ENCODE results near the gene PEX11G. TPM values are rescaled to one million over a fixed set of nuclear protein-coding genes. Genes with fewer than 3 reads are reported as not detected.

PEX11G gene
- total and polyA plus RNA-seq, 2 experiments from 2014 or later = 2.2 TPM

DNA sequence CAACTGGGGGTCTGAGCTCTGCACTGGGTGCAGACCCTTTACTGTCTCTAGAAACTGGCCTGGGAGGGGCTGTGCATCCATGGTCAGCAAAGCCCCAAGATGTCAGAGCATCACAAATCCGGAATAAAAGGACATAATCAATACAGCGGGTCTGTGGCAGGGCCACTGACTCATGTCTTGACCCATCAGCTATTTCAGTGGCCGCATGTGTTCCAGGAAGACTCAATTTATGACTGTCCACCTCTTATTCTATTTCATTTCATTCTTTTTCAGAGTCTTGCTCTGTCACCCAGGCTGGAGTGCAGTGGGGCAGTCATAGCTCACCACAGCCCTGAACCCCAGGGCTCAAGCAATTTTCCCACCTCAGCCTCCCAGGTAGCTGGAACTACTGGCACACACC lies 53.2 kb downstream of the PEX11G start:
- Histone ChIP-seq H3K4me2 (no peak overlapping the region), H2AFZ (no peak overlapping the region), H3F3A (replicated peaks; ENCODE audit: low read depth) (no peaks in the 10 kb centered on the region), H3K4me1 (ENCODE audit: insufficient read depth) (no peaks in the 10 kb centered on the region), H3K27me3 (ENCODE audit: insufficient read depth) (no peaks in the 10 kb centered on the region), H4K20me1 (replicated peaks; ENCODE audit: insufficient read depth) (peaks cover 9% of the 10 kb centered on the region), H3K9me2 (ENCODE audit: insufficient read depth) (no peaks in the 10 kb centered on the region), H3K36me3 (ENCODE audit: insufficient read depth) (no peaks in the 10 kb centered on the region), H3K4me3 (no peak overlapping the region), H3K79me2 (replicated peaks; ENCODE audit: insufficient read depth) (no peaks in the 10 kb centered on the region), H3K27ac (ENCODE audit: low read depth) (no peak overlapping the region)
- Mint-ChIP-seq H3K27me3 (ENCODE audit: insufficient read depth, low read depth, poor library complexity) (peaks cover 6% of the 10 kb centered on the region), H3K4me1 (no peaks in the 10 kb centered on the region), H3K9me3 (no peaks in the 10 kb centered on the region), H3K27ac (no peak overlapping the region), H3K4me3 (no peak overlapping the region), H3K36me3 (ENCODE audit: low read depth) (no peaks in the 10 kb centered on the region)
- TF ChIP-seq EZH2phosphoT487 (IDR thresholded peaks at IDR 0.05; ENCODE audit: unreplicated experiment) (no peak), CREB1 (CRISPR knock-in tag; IDR thresholded peaks at IDR 0.05; ENCODE audit: low read depth) (no peak), ZNF331 (CRISPR knock-in tag; IDR thresholded peaks at IDR 0.05; ENCODE audit: low read depth) (no peak), STAT1 (IDR thresholded peaks at IDR 0.05; ENCODE audit: unreplicated experiment) (no peak), POLR2AphosphoS5 (IDR thresholded peaks at IDR 0.05; ENCODE audit: low read depth) (no peak), ZNF114 (CRISPR knock-in tag; IDR thresholded peaks at IDR 0.05) (no peak), EZH2 (IDR thresholded peaks at IDR 0.05; ENCODE audit: low read depth, unreplicated experiment) (no peak), JUNB (IDR thresholded peaks at IDR 0.05; ENCODE audit: unreplicated experiment) (no peak)
- TF ChIP-seq, protein P1, sequence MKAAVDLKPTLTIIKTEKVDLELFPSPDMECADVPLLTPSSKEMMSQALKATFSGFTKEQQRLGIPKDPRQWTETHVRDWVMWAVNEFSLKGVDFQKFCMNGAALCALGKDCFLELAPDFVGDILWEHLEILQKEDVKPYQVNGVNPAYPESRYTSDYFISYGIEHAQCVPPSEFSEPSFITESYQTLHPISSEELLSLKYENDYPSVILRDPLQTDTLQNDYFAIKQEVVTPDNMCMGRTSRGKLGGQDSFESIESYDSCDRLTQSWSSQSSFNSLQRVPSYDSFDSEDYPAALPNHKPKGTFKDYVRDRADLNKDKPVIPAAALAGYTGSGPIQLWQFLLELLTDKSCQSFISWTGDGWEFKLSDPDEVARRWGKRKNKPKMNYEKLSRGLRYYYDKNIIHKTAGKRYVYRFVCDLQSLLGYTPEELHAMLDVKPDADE (IDR thresholded peaks at IDR 0.05) = no peak
- TF ChIP-seq, protein P2, sequence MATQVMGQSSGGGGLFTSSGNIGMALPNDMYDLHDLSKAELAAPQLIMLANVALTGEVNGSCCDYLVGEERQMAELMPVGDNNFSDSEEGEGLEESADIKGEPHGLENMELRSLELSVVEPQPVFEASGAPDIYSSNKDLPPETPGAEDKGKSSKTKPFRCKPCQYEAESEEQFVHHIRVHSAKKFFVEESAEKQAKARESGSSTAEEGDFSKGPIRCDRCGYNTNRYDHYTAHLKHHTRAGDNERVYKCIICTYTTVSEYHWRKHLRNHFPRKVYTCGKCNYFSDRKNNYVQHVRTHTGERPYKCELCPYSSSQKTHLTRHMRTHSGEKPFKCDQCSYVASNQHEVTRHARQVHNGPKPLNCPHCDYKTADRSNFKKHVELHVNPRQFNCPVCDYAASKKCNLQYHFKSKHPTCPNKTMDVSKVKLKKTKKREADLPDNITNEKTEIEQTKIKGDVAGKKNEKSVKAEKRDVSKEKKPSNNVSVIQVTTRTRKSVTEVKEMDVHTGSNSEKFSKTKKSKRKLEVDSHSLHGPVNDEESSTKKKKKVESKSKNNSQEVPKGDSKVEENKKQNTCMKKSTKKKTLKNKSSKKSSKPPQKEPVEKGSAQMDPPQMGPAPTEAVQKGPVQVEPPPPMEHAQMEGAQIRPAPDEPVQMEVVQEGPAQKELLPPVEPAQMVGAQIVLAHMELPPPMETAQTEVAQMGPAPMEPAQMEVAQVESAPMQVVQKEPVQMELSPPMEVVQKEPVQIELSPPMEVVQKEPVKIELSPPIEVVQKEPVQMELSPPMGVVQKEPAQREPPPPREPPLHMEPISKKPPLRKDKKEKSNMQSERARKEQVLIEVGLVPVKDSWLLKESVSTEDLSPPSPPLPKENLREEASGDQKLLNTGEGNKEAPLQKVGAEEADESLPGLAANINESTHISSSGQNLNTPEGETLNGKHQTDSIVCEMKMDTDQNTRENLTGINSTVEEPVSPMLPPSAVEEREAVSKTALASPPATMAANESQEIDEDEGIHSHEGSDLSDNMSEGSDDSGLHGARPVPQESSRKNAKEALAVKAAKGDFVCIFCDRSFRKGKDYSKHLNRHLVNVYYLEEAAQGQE (IDR thresholded peaks at IDR 0.05; ENCODE audit: unreplicated experiment) = no peak
- TF ChIP-seq, protein P3, sequence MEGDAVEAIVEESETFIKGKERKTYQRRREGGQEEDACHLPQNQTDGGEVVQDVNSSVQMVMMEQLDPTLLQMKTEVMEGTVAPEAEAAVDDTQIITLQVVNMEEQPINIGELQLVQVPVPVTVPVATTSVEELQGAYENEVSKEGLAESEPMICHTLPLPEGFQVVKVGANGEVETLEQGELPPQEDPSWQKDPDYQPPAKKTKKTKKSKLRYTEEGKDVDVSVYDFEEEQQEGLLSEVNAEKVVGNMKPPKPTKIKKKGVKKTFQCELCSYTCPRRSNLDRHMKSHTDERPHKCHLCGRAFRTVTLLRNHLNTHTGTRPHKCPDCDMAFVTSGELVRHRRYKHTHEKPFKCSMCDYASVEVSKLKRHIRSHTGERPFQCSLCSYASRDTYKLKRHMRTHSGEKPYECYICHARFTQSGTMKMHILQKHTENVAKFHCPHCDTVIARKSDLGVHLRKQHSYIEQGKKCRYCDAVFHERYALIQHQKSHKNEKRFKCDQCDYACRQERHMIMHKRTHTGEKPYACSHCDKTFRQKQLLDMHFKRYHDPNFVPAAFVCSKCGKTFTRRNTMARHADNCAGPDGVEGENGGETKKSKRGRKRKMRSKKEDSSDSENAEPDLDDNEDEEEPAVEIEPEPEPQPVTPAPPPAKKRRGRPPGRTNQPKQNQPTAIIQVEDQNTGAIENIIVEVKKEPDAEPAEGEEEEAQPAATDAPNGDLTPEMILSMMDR (conservative IDR thresholded peaks at IDR 0.05; ENCODE audit: low read depth in 2 of 2) = no peak
- TF ChIP-seq, protein P4, sequence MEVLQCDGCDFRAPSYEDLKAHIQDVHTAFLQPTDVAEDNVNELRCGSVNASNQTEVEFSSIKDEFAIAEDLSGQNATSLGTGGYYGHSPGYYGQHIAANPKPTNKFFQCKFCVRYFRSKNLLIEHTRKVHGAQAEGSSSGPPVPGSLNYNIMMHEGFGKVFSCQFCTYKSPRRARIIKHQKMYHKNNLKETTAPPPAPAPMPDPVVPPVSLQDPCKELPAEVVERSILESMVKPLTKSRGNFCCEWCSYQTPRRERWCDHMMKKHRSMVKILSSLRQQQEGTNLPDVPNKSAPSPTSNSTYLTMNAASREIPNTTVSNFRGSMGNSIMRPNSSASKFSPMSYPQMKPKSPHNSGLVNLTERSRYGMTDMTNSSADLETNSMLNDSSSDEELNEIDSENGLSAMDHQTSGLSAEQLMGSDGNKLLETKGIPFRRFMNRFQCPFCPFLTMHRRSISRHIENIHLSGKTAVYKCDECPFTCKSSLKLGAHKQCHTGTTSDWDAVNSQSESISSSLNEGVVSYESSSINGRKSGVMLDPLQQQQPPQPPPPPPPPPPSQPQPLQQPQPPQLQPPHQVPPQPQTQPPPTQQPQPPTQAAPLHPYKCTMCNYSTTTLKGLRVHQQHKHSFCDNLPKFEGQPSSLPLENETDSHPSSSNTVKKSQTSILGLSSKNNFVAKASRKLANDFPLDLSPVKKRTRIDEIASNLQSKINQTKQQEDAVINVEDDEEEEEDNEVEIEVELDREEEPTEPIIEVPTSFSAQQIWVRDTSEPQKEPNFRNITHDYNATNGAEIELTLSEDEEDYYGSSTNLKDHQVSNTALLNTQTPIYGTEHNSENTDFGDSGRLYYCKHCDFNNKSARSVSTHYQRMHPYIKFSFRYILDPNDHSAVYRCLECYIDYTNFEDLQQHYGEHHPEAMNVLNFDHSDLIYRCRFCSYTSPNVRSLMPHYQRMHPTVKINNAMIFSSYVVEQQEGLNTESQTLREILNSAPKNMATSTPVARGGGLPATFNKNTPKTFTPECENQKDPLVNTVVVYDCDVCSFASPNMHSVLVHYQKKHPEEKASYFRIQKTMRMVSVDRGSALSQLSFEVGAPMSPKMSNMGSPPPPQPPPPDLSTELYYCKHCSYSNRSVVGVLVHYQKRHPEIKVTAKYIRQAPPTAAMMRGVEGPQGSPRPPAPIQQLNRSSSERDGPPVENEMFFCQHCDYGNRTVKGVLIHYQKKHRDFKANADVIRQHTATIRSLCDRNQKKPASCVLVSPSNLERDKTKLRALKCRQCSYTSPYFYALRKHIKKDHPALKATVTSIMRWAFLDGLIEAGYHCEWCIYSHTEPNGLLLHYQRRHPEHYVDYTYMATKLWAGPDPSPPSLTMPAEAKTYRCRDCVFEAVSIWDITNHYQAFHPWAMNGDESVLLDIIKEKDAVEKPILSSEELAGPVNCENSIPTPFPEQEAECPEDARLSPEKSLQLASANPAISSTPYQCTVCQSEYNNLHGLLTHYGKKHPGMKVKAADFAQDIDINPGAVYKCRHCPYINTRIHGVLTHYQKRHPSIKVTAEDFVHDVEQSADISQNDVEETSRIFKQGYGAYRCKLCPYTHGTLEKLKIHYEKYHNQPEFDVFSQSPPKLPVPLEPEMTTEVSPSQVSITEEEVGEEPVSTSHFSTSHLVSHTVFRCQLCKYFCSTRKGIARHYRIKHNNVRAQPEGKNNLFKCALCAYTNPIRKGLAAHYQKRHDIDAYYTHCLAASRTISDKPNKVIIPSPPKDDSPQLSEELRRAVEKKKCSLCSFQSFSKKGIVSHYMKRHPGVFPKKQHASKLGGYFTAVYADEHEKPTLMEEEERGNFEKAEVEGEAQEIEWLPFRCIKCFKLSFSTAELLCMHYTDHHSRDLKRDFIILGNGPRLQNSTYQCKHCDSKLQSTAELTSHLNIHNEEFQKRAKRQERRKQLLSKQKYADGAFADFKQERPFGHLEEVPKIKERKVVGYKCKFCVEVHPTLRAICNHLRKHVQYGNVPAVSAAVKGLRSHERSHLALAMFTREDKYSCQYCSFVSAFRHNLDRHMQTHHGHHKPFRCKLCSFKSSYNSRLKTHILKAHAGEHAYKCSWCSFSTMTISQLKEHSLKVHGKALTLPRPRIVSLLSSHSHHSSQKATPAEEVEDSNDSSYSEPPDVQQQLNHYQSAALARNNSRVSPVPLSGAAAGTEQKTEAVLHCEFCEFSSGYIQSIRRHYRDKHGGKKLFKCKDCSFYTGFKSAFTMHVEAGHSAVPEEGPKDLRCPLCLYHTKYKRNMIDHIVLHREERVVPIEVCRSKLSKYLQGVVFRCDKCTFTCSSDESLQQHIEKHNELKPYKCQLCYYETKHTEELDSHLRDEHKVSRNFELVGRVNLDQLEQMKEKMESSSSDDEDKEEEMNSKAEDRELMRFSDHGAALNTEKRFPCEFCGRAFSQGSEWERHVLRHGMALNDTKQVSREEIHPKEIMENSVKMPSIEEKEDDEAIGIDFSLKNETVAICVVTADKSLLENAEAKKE (CRISPR knock-in tag; IDR thresholded peaks at IDR 0.05) = no peak
- DNase-seq (ENCODE audit: low spot score) (no peak), ATAC-seq (no peak)

Data from GM23338 (cell line).